Measurements from ENCODE around the gene TUNAR. TPM values are rescaled to one million over a fixed set of nuclear protein-coding genes. Genes with fewer than 3 reads are reported as not detected.

The TUNAR gene
- total RNA-seq = not detected
- long read RNA-seq = 0 reads

GRCh38 chr14:95876761-95877538 is at the start of gene TUNAR:
Gene TUNAR (plus strand): TSS chr14:95876832.
- no peak for ATAC-seq

GRCh38 chr14:95828649-95829265 is 47.9 kb upstream of the TUNAR start:
- no peak for ATAC-seq

More at GRCh38 chr14:95876761-95877538, at the start of gene TUNAR:
- no peak for DNase-seq
- intact Hi-C loops (cut with micrococcal nuclease) = no loop called here

GRCh38 chr14:95829321-95829720 is 47.3 kb upstream of the TUNAR start:
- ATAC-seq (no peak), DNase-seq (no peak)
- intact Hi-C loops (cut with micrococcal nuclease) = no loop called here

More at GRCh38 chr14:95828649-95829265, 47.9 kb upstream of the TUNAR start:
- no peak for DNase-seq
- intact Hi-C loops (cut with micrococcal nuclease) = no loop called here

GRCh38 chr14:95830386-95830785 is 46.2 kb upstream of the TUNAR start:
- ATAC-seq = no peak

GRCh38 chr14:95831041-95831440 is 45.6 kb upstream of the TUNAR start:
- ATAC-seq = no peak
- intact Hi-C loops (cut with micrococcal nuclease) = no loop called here

More at GRCh38 chr14:95830386-95830785, 46.2 kb upstream of the TUNAR start:
- DNase-seq = no peak
- intact Hi-C loops (cut with micrococcal nuclease) = no loop called here

GRCh38 chr14:95831468-95831867 is 45.2 kb upstream of the TUNAR start:
- intact Hi-C loops (cut with micrococcal nuclease) = no loop called here
- DNase-seq (no peak), ATAC-seq (no peak)

More at GRCh38 chr14:95831041-95831440, 45.6 kb upstream of the TUNAR start:
- no peak for DNase-seq

- intact Hi-C loops (cut with micrococcal nuclease) = no loop called here
- ATAC-seq (no peak), DNase-seq (no peak)
These were observed 44.6 kb upstream of the TUNAR start for GRCh38 chr14:95832012-95832411.

- DNase-seq (no peak), ATAC-seq (no peak)
- intact Hi-C loops (cut with micrococcal nuclease) = no loop called here
These were observed 43.2 kb upstream of the TUNAR start for GRCh38 chr14:95833429-95833828.

- intact Hi-C loops (cut with micrococcal nuclease) = no loop called here
- DNase-seq (no peak), ATAC-seq (no peak)
These were observed 42.1 kb upstream of the TUNAR start for GRCh38 chr14:95834496-95834895.

GRCh38 chr14:95835121-95835730 is 41.4 kb upstream of the TUNAR start:
- ATAC-seq (no peak), DNase-seq (no peak)
- intact Hi-C loops (cut with micrococcal nuclease) = no loop called here

- intact Hi-C loops (cut with micrococcal nuclease) = no loop called here
- DNase-seq = no peak
- no peak for ATAC-seq
These were observed 37.8 kb upstream of the TUNAR start for GRCh38 chr14:95838862-95839261.

- DNase-seq = no peak
- intact Hi-C loops (cut with micrococcal nuclease) = no loop called here
- no peak for ATAC-seq
These were observed 36.4 kb upstream of the TUNAR start for GRCh38 chr14:95840094-95840700.

GRCh38 chr14:95841668-95842067 is 35.0 kb upstream of the TUNAR start:
- no peak for ATAC-seq
- intact Hi-C loops (cut with micrococcal nuclease) = no loop called here
- DNase-seq = no peak

GRCh38 chr14:95849761-95850160 is 26.9 kb upstream of the TUNAR start:
- intact Hi-C loops (cut with micrococcal nuclease) = no loop called here
- no peak for DNase-seq
- no peak for ATAC-seq

- ATAC-seq (no peak), DNase-seq (no peak)
- intact Hi-C loops (cut with micrococcal nuclease) = no loop called here
These were observed 26.2 kb upstream of the TUNAR start for GRCh38 chr14:95850429-95850828.

GRCh38 chr14:95855606-95856005 is 21.0 kb upstream of the TUNAR start:
- DNase-seq = no peak
- intact Hi-C loops (cut with micrococcal nuclease) = no loop called here
- no peak for ATAC-seq

- DNase-seq (no peak), ATAC-seq (no peak)
- intact Hi-C loops (cut with micrococcal nuclease) = no loop called here
These were observed 19.4 kb upstream of the TUNAR start for GRCh38 chr14:95857275-95857674.

GRCh38 chr14:95858893-95859292 is 17.7 kb upstream of the TUNAR start:
- intact Hi-C loops (cut with micrococcal nuclease) = no loop called here
- ATAC-seq (no peak), DNase-seq (no peak)

GRCh38 chr14:95862243-95862642 is 14.4 kb upstream of the TUNAR start:
- ATAC-seq (no peak), DNase-seq (no peak)
- intact Hi-C loops (cut with micrococcal nuclease) = no loop called here

- no peak for ATAC-seq
- intact Hi-C loops (cut with micrococcal nuclease) = no loop called here
- no peak for DNase-seq
These were observed 13.3 kb upstream of the TUNAR start for GRCh38 chr14:95863295-95863694.
